ENCODE measurements around the gene KRIT1.
A peak's percentile ranks its signal among the peaks of the same experiment; 100 is the strongest.
"Not testable (repeated sequence)": the region's sequence is repeated elsewhere in the genome, so short reads cannot be mapped to it uniquely, and the experiment has no call there.

Gene KRIT1

DNA sequence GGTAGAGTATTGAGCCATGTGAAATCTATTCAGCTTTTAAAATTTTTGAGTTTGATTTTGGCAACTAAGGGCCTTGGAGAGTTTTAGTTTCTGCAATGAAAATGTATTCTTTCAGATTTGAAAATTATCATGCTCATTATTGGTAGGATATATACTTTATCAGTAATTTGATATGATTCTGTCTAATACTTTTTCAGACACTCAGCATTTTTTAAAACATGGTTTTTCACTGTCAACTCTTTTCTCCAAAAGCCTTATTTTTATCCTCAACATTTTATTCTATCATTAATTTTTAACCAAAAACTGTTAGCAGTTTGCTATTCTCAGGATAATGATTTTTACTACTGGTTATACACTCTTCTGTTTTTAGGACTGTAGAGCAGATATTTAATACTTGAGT is 4.9 kb upstream of the KRIT1 start:
- no peak for DNase-seq (ENCODE audit: low read depth, low spot score)

GRCh38 chr7:92246360-92247101 is 817 bp upstream of the KRIT1 start:
- DNase-seq (ENCODE audit: low read depth, low spot score): no peak

DNA sequence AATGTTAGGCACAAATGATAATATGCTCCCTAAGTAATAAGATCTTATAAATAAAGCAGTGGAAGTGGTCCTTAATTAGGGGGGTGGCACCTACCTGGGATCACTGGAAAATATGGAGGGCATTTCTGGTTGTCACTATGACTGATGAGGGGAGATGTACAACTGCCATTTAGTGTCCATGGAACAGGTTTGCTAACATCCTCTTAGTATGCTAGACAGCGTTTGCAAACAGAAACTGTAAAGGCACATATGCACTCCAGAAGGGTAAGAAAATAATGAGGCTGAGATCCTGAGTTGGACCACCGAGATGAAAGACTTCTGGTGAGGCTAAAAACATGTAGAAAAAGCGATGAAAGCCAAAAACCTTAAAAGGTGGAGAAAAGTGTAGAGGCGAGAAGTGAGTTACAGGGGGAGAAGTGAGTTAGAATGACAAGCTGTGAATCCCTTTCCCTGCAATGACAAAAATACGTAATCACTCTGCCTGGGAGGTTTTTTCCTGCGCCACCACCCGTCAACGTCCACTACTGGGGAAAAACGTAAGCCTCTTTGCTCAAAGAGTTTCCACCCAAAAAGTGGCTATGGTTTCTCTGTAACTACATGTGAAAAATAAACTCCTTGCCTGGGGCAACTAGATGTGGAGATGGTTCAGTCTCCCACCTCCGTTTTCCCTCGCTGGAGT is 767 bp downstream of the KRIT1 start:
- DNase-seq (ENCODE audit: low read depth, low spot score): no peak

- DNase-seq (ENCODE audit: low read depth, low spot score): no peak
These were observed 2.7 kb downstream of the KRIT1 start for GRCh38 chr7:92242972-92243371.

DNA sequence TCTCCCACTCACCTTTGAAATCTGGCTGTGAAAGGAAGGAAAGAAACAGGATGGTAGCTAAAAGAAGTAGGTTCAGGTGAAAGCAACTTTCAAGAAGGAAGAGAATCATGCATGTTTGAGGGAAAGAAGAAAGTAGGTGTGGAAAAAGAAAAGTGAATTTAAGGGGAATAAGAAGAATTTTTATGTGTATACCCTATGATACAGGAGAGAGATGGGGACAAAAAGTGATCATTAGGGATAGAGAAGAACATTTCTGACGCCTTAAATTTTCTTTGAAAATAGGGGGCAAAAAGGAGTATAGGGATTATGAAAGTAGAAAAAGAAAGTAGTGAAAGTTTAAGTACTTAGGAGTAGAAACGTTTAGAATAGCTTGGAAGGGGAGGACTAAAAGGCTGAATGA is 15.2 kb downstream of the KRIT1 start:
- no peak for DNase-seq (ENCODE audit: low read depth, low spot score)

- DNase-seq (ENCODE audit: low read depth, low spot score): no peak
These were observed 17.0 kb downstream of the KRIT1 start for GRCh38 chr7:92228742-92229141.

- DNase-seq (ENCODE audit: low read depth, low spot score): no peak
These were observed 17.6 kb downstream of the KRIT1 start for GRCh38 chr7:92228100-92228499.

DNA sequence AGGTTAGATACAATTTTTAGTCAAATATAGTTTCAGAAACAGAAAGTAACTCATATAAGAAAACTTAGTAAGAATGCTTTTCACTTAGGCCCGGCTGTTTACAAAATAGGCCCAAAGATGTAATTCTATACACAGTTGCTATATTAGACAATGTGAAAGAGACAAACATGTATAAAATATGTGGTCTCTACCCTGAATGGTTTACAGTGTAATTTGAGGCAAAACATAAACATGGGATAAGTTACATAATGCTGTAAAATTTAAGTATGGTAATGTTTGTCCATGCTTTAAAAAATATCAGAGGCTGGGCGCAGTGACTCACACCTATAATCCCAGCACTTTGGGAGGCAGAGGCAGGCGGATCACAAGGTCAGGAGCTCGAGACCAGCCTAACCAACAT is 18.7 kb downstream of the KRIT1 start:
- DNase-seq (ENCODE audit: low read depth, low spot score): no peak

DNA sequence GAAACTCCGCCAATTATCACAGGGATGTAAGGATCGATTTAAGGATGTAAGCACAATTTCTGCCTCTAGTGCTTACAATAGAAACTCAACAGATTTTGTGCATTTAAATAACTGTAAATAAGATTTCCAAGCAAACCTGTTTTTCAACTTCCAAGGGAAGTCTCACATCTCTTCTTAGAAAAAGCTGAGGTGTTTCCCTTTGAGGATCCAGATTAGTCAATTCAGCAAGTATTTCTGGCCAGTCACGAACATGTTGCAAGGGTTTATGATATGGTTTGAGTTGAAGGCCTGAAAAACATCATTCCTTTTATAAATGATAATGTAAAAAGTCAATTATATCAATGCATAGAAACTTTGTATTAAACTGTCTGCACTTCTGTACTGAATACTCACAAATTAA is 23.9 kb downstream of the KRIT1 start:
- DNase-seq (ENCODE audit: low read depth, low spot score): no peak

DNA sequence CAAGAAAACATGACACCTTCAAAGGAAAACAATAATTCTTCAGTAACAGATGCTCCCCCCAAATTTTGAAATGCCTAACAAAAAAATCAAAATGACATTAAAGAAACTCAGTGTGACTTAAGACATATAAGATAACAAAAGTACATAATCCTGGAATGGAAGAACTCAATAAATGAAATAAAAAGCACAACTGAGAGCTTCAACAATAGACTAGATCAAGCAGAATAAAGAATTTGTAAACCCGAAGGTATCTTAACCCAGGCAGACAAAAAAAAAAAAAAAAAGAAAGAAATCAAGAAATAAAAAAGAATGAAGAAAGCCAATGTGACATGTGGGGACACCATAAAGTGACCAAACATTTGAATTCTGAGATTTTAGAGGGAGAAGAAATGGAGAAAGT is 39.0 kb downstream of the KRIT1 start:
- DNase-seq (ENCODE audit: low read depth, low spot score): no peak

GRCh38 chr7:92205987-92206386 is 39.7 kb downstream of the KRIT1 start:
- DNase-seq (ENCODE audit: low read depth, low spot score): no peak

- DNase-seq (ENCODE audit: low read depth, low spot score): no peak
These were observed 44.9 kb downstream of the KRIT1 start for GRCh38 chr7:92200791-92201190.

GRCh38 chr7:92192326-92192725 is 53.4 kb downstream of the KRIT1 start:
- DNase-seq (ENCODE audit: low read depth, low spot score): no peak

GRCh38 chr7:92189246-92189645 is 56.5 kb downstream of the KRIT1 start:
- not testable (repeated sequence) for DNase-seq (ENCODE audit: low read depth, low spot score)

GRCh38 chr7:92184294-92184693 is 61.4 kb downstream of the KRIT1 start:
- not testable (repeated sequence) for DNase-seq (ENCODE audit: low read depth, low spot score)

DNA sequence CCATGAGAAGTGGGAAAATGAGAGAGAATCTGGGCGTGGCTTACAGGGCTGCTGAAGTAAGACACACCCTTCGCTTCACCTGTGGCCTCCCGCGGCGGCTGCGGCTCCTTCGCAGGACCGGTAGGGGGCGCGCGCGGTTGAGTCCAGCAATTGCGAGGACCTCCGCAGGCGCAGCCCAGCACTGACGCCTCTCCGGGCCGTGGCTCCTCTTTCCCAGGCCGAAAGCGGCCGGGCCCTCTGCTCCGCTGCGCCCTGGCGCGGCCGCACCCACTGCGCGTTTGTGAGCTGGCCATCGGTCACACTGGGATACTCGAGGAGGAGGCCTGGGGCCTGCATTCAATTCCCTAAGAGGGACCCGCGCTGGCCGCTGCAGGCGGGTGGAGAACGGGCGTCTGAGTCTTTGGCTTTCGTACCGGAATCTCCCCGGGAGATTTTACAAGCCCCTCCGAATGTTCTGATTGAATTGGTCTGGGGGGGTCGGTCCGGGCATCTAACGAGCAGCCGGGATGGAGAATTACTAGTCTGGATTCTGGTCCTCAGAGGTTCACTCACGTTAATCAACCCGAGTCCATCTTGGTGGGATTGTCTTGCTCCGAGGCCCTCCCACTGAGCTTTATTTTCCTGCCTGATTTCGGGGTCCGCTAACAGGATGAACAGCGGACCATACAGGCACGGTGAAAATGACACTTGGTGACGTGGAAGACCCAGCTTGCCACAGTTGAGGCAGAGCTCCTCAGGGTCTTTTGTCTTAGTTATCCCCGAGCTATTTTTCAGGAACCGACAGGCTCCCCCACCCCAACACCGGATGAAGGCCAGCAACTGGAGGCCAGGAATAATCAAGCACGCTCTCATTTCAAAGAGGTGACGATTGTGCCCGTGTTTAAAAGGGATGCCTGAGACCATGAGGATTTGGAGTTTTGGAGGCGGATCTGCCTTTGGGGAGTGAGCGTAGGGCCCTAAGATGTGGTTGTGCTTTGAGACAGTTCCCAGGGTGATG is 66.5 kb downstream of the KRIT1 start, which contains the start of gene LRRD1:
Gene LRRD1, minus strand, starts transcription at position 215 of the 997 bp plus-strand sequence. CDS start 13,940 bp downstream, outside the sequence.
- DNase-seq (ENCODE audit: low read depth, low spot score): peak; percentile 44

DNA sequence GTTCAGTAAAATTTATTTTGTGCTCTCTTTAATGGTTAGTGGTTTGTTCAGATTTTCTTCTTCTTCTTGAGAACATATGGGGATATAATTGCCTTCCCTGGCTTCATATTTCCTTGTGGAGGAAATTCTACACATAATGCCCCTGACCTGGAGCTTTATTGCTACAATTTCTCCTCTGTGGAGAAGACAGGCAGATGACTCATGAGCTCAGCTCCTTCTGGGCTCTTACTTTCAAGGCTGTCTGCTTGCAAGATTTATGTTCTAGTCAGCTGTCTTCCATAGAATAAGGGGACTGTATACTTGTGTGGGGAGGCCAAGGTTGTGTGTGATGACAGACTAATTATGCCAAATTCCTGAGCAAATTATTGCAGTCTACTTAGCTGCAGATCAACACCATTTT is 68.4 kb downstream of the KRIT1 start:
- DNase-seq (ENCODE audit: low read depth, low spot score): no peak

DNA sequence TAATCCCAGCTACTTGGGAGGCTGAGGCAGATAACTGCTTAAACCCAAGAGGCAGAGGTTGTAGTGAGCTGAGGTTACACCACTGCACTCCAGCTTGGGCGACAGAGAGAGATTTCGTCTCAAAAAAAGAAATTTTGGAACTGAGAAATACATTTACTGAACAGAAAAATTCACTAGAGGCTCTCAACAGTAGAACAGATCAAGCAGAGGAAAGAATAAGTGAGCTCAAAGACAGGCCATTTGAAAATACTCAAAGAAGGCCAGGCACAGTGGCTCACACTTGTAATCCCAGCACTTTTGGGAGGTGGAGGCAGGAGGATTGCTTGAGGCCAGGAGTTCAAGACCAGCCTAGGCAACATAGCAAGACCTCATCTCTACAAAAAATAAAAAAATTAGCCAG is 76.2 kb downstream of the KRIT1 start:
- not testable (repeated sequence) for DNase-seq (ENCODE audit: low read depth, low spot score)

DNA sequence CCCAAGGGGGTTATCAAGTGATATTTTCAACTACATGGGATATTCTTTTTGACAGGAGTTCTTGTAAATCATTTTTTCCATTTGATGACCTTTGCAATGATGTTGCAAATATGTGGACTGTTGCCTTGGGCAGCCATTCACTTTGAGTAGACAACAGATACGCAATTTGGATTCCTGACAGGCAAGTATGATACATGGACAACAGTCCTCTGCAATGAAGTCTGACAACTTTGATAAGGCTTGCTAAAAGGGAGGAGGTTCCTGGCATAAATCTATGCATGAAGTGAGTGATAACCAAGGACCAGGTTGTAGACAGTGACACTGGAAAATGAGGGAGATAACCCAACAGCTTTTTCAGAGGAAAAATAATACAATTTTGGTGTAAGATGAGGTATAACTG is 84.4 kb downstream of the KRIT1 start:
- DNase-seq (ENCODE audit: low read depth, low spot score): no peak

GRCh38 chr7:92158660-92159575 is 86.8 kb downstream of the KRIT1 start:
- no peak for DNase-seq (ENCODE audit: low read depth, low spot score)

- DNase-seq (ENCODE audit: low read depth, low spot score): no peak
These were observed 88.7 kb downstream of the KRIT1 start for GRCh38 chr7:92156990-92157389.
